PC-9 (cell line): ENCODE data around the gene ARHGAP45.

Source experiments
- EZH2 ChIP-seq: fragments of 200-600 bp; sonication (generic); IDR thresholded peaks from 2 replicates; pipeline ENCODE4 v1.8.0; 2017; ENCODE audit warnings: antibody characterized with exemption, low read depth
- TF ChIP-seq, protein P1 (sequence below): fragments of 200-600 bp; sonication (generic); conservative IDR thresholded peaks from 2 replicates; pipeline ENCODE4 v1.6.1; 2017; ENCODE audit warnings: mixed run types, antibody characterized with exemption, mild to moderate bottlenecking, moderate library complexity

DNA sequence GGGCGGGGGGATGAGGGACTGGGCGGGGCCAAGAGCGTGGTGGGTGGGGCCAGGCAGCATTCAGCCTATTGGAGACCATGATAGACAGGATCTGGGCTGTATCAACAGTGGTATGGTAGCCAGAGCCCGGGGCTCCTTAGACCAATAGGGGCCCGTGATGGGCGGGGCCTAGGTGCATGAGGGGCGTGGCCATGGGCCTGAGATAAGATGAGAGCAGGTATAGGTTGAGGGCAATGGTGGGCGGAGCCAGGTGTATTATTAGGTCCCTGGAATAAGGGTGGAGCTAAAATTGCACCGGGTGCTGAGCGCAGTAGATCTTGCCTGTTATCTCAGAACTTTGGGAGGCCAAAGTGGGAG lies 21.7 kb upstream of the ARHGAP45 start:
- TF ChIP-seq, protein P1, sequence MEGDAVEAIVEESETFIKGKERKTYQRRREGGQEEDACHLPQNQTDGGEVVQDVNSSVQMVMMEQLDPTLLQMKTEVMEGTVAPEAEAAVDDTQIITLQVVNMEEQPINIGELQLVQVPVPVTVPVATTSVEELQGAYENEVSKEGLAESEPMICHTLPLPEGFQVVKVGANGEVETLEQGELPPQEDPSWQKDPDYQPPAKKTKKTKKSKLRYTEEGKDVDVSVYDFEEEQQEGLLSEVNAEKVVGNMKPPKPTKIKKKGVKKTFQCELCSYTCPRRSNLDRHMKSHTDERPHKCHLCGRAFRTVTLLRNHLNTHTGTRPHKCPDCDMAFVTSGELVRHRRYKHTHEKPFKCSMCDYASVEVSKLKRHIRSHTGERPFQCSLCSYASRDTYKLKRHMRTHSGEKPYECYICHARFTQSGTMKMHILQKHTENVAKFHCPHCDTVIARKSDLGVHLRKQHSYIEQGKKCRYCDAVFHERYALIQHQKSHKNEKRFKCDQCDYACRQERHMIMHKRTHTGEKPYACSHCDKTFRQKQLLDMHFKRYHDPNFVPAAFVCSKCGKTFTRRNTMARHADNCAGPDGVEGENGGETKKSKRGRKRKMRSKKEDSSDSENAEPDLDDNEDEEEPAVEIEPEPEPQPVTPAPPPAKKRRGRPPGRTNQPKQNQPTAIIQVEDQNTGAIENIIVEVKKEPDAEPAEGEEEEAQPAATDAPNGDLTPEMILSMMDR: no peak
- TF ChIP-seq EZH2: no peak
